HepG2 (cell line): ENCODE measurements around the gene PRSS36. TPM values are rescaled to one million over a fixed set of nuclear protein-coding genes. Genes with fewer than 3 reads are reported as not detected.

Source experiments
- CC2D1A ChIP-seq: sonication (generic); formaldehyde crosslinking; IDR thresholded peaks from 2 replicates; pipeline ENCODE4 v1.8.1; 2023; ENCODE audit warnings: mild to moderate bottlenecking, missing genetic modification reagents
- HMG20A ChIP-seq: IDR thresholded peaks from 2 replicates; pipeline ENCODE4 v1.6.1; 2016; ENCODE audit warnings: borderline replicate concordance
- KLF9 ChIP-seq: IDR thresholded peaks from 2 replicates; pipeline ENCODE4 v1.6.1; 2016; ENCODE audit warnings: low read depth
- MXD1 ChIP-seq: sonication (generic); formaldehyde crosslinking; IDR thresholded peaks from 2 replicates; pipeline ENCODE4 v1.4.0; 2020; ENCODE audit warnings: mild to moderate bottlenecking, missing genetic modification reagents
- POLR2AphosphoS5 ChIP-seq: IDR thresholded peaks from 2 replicates; pipeline ENCODE4 v1.6.1; 2012; ENCODE audit warnings: low read depth, low read length
- PRDM4 ChIP-seq: sonication (generic); formaldehyde crosslinking; IDR thresholded peaks from 2 replicates; pipeline ENCODE4 v1.9.0; 2021; ENCODE audit warnings: missing genetic modification reagents, borderline replicate concordance
- SIX4 ChIP-seq: sonication (generic); formaldehyde crosslinking; IDR thresholded peaks from 2 replicates; pipeline ENCODE4 v1.4.0; 2020; ENCODE audit warnings: missing genetic modification reagents
- SP2 ChIP-seq: sonication (generic); formaldehyde crosslinking; IDR thresholded peaks from 2 replicates; pipeline ENCODE4 v1.5.1; 2020; ENCODE audit warnings: mild to moderate bottlenecking, missing genetic modification reagents
- ZNF225 ChIP-seq: sonication (generic); formaldehyde crosslinking; IDR thresholded peaks from 2 replicates; pipeline ENCODE4 v1.4.0; 2020; ENCODE audit warnings: mild to moderate bottlenecking, missing genetic modification reagents
- ZNF501 ChIP-seq: sonication (generic); formaldehyde crosslinking; IDR thresholded peaks from 2 replicates; pipeline ENCODE4 v1.5.1; 2020; ENCODE audit warnings: mild to moderate bottlenecking, moderate library complexity, missing genetic modification reagents
- ZNF513 ChIP-seq: sonication (generic); formaldehyde crosslinking; conservative IDR thresholded peaks from 2 replicates; pipeline ENCODE4 v1.5.0; 2020; ENCODE audit warnings: missing genetic modification reagents
- ZNF556 ChIP-seq: sonication (generic); formaldehyde crosslinking; IDR thresholded peaks from 2 replicates; pipeline ENCODE4 v1.4.0; 2020; ENCODE audit warnings: mild to moderate bottlenecking, missing genetic modification reagents, borderline replicate concordance
- ZNF619 ChIP-seq: sonication (generic); formaldehyde crosslinking; IDR thresholded peaks from 2 replicates; pipeline ENCODE4 v1.4.0; 2020; ENCODE audit warnings: mild to moderate bottlenecking, missing genetic modification reagents
- ZNF782 ChIP-seq: sonication (generic); formaldehyde crosslinking; IDR thresholded peaks from 2 replicates; pipeline ENCODE4 v1.4.0; 2020; ENCODE audit warnings: missing genetic modification reagents, mild to moderate bottlenecking, borderline replicate concordance
- polyA plus RNA-seq, 8 experiments: library from polyadenylated mRNA; depleted of rRNA in 3 of 8; stranded (reverse) in 7 of 8; unstranded in 1 of 8; fragments of >200 nt; fragmentation: Illumina TruSeq in 4 of 8; extraction: Trizol in 4 of 8; gene quantifications; 2 replicates each; pipeline versions ENCODE4 v1.2.1 to v1.2.3, GENCODE V29; 2011 to 2016; ENCODE audit warnings: low read depth in 4 of 8, missing spikeins in 1 of 8, mixed read lengths in 1 of 8; ENCODE audit not compliant: insufficient read depth in 1 of 8
- total RNA-seq, 5 experiments: library from RNA; depleted of rRNA; stranded (reverse); fragments of >200 nt; fragmentation: Illumina TruSeq; extraction: Trizol; gene quantifications; 2 replicates each; pipeline ENCODE4 v1.2.3, GENCODE V29; 2016; ENCODE audit warnings: low read depth in 1 of 5
- TF ChIP-seq, protein P1 (sequence below): sonication (generic); formaldehyde crosslinking; IDR thresholded peaks from 2 replicates; pipeline ENCODE4 v1.4.0; 2020; ENCODE audit warnings: mild to moderate bottlenecking, missing genetic modification reagents

Gene PRSS36
- total and polyA plus RNA-seq, 2 of the 13 experiments (the other 11 are each of a cell fraction or from before 2014, with no cell fraction given): 1.5 to 2.1 TPM

- TF ChIP-seq PRDM4 (CRISPR knock-in tag) (0 out of 2 replicates have a peak, but pooled peaks have one; percentile 78), CC2D1A (peak; percentile 52; the same call in 1 of the 2 replicates), ZNF619 (CRISPR knock-in tag) (peak; percentile 95), ZNF782 (0 out of 2 replicates have a peak, but pooled peaks have one; percentile 79), ZNF556 (CRISPR knock-in tag) (peak; percentile 92), MXD1 (peak; percentile 96), SIX4 (CRISPR knock-in tag) (peak; percentile 52; the same call in 1 of the 2 replicates), ZNF501 (CRISPR knock-in tag) (peak; percentile 84), KLF9 (CRISPR knock-in tag) (0 out of 2 replicates have a peak, but pooled peaks have one; percentile 58), SP2 (CRISPR knock-in tag) (0 out of 2 replicates have a peak, but pooled peaks have one; percentile 18), ZNF225 (CRISPR knock-in tag) (0 out of 2 replicates have a peak, but pooled peaks have one; percentile 46), ZNF513 (CRISPR knock-in tag) (peak; percentile 75; the same call in 1 of the 2 replicates), HMG20A (CRISPR knock-in tag) (peak; percentile 92), POLR2AphosphoS5 (peak; percentile 60)
- TF ChIP-seq, protein P1, sequence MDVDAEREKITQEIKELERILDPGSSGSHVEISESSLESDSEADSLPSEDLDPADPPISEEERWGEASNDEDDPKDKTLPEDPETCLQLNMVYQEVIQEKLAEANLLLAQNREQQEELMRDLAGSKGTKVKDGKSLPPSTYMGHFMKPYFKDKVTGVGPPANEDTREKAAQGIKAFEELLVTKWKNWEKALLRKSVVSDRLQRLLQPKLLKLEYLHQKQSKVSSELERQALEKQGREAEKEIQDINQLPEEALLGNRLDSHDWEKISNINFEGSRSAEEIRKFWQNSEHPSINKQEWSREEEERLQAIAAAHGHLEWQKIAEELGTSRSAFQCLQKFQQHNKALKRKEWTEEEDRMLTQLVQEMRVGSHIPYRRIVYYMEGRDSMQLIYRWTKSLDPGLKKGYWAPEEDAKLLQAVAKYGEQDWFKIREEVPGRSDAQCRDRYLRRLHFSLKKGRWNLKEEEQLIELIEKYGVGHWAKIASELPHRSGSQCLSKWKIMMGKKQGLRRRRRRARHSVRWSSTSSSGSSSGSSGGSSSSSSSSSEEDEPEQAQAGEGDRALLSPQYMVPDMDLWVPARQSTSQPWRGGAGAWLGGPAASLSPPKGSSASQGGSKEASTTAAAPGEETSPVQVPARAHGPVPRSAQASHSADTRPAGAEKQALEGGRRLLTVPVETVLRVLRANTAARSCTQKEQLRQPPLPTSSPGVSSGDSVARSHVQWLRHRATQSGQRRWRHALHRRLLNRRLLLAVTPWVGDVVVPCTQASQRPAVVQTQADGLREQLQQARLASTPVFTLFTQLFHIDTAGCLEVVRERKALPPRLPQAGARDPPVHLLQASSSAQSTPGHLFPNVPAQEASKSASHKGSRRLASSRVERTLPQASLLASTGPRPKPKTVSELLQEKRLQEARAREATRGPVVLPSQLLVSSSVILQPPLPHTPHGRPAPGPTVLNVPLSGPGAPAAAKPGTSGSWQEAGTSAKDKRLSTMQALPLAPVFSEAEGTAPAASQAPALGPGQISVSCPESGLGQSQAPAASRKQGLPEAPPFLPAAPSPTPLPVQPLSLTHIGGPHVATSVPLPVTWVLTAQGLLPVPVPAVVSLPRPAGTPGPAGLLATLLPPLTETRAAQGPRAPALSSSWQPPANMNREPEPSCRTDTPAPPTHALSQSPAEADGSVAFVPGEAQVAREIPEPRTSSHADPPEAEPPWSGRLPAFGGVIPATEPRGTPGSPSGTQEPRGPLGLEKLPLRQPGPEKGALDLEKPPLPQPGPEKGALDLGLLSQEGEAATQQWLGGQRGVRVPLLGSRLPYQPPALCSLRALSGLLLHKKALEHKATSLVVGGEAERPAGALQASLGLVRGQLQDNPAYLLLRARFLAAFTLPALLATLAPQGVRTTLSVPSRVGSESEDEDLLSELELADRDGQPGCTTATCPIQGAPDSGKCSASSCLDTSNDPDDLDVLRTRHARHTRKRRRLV (CRISPR knock-in tag): peak; percentile 91
Observed at GRCh38 chr16:31105677-31106213, 44.1 kb downstream of the PRSS36 start (continued).
